Stomach (tissue), 4 donors: Measurements from ENCODE around the gene CSMD2.

ENCODE experiments used
- CTCF ChIP-seq, 7 experiments: fragments of 450-650 bp in 4 of 7; fragments of 200-600 bp in 3 of 7; sonication (generic) in 3 of 7; IDR thresholded peaks; one replicate each; pipeline ENCODE4 v1.5.1; 2016 to 2019; ENCODE audit warnings: antibody characterized with exemption in 7 of 7, control low read depth in 2 of 7, mild to moderate bottlenecking in 1 of 7
- EP300 ChIP-seq: sonication (generic); formaldehyde crosslinking; IDR thresholded peaks from one replicate; pipeline ENCODE4 v1.6.1; 2017; ENCODE audit warnings: antibody characterized with exemption
- POLR2A ChIP-seq, 4 donors: fragments of 450-650 bp; IDR thresholded peaks; one replicate each; pipeline ENCODE4 v1.6.1; 2016; ENCODE audit warnings: antibody characterized with exemption in 4 of 4, control low read depth in 2 of 4, mild to moderate bottlenecking in 1 of 4, moderate library complexity in 1 of 4
- POLR2AphosphoS5 ChIP-seq, 3 donors: sonication (generic); formaldehyde crosslinking; IDR thresholded peaks; one replicate each; pipeline ENCODE4 v1.6.1; 2016; ENCODE audit warnings: antibody characterized with exemption in 3 of 3

DNA sequence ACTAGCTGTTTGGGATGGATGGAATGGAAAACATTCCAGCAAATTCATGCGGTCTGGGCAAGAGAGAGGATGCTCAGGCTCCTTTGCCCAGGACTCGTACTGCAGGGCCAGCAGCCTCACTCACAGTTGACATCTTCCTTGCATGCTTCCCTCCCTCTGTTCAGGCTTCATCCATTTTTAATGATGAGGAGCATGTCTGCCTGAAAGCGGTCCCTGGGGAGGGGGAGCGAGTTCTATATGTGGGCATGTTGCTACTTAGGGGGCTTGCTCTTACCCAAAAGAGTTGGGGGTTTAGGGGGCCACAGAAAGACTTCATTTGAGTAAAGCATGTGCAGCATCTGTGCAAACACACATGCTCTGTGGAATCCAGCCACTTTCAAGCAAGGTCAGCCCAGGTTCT is 203.0 kb downstream of the CSMD2 start:
- TF ChIP-seq CTCF (IDR thresholded peaks at IDR 0.05) (no peak), EP300 (no peak), POLR2AphosphoS5 (IDR thresholded peaks at IDR 0.05) (no peak), POLR2A (IDR thresholded peaks at IDR 0.05) (no peak)
